Transverse colon (tissue), 4 donors: ENCODE measurements around the gene CKS1B. TPM values are rescaled to one million over a fixed set of nuclear protein-coding genes. Genes with fewer than 3 reads are reported as not detected.

ENCODE experiments used
- DNase-seq: peaks from one replicate; pipeline ENCODE4 v3.0.0-alpha.2; 2019
- H3K27ac ChIP-seq, 4 donors: fragments of 200-600 bp; sonication (generic); 2 replicates each; pipeline ENCODE4 v1.5.1; 2016 to 2018; ENCODE audit warnings: inconsistent platforms in 4 of 4
- H3K27me3 ChIP-seq: fragments of 200-600 bp; sonication (generic); 2 replicates; pipeline ENCODE4 v1.5.1; 2017; ENCODE audit warnings: inconsistent platforms
- H3K36me3 ChIP-seq, 4 donors: fragments of 200-600 bp; sonication (generic); 2 replicates each; pipeline ENCODE4 v1.5.1; 2017 to 2019; ENCODE audit warnings: inconsistent platforms in 4 of 4
- H3K4me1 ChIP-seq, 4 donors: fragments of 200-600 bp; sonication (generic); 2 replicates each; pipeline ENCODE4 v1.5.1; 2017 to 2020; ENCODE audit warnings: inconsistent platforms in 4 of 4
- H3K4me3 ChIP-seq, 4 donors: fragments of 200-600 bp; sonication (generic); 1 replicate in 1 of 4; 2 replicates in 3 of 4; pipeline versions ENCODE4 v1.5.1 to v1.6.1; 2017 to 2019; ENCODE audit warnings: inconsistent platforms in 4 of 4
- H3K9me3 ChIP-seq, 2 donors: fragments of 200-600 bp; sonication (generic); 2 replicates each; pipeline ENCODE4 v1.5.1; 2017 to 2019; ENCODE audit warnings: inconsistent platforms in 2 of 2
- EP300 ChIP-seq: sonication (generic); formaldehyde crosslinking; IDR thresholded peaks from one replicate; pipeline ENCODE4 v1.6.1; 2017; ENCODE audit warnings: antibody characterized with exemption, low read depth
- POLR2A ChIP-seq: fragments of 450-650 bp; IDR thresholded peaks from one replicate; pipeline ENCODE4 v1.6.1; 2016; ENCODE audit warnings: antibody characterized with exemption, mild to moderate bottlenecking, moderate library complexity
- POLR2AphosphoS5 ChIP-seq, 3 donors: sonication (generic); formaldehyde crosslinking; IDR thresholded peaks; one replicate each; pipeline ENCODE4 v1.6.1; 2016; ENCODE audit warnings: antibody characterized with exemption in 3 of 3
- WGBS, 2 donors: methylation state at CpG; one replicate each; pipeline ENCODE4 v1.1.5; 2018; ENCODE audit warnings: low coverage in 1 of 2; 5-methylcytosine and 5-hydroxymethylcytosine counted together
- in situ Hi-C, 4 donors: fragments of 200-750 bp; cut with MboI; loops; one replicate each; pipeline versions ENCODE4 v1.15.0 to v1.15.1; 2017; ENCODE audit warnings: low sequenced_read_pairs in 3 of 4, low pct_ligation_motif_present in 1 of 4, low pct_unique_long_range_greater_than_20kb in 1 of 4
- intact Hi-C: fragments of 100-400 bp; cut with DNase I; formaldehyde crosslinking; loops from one replicate; pipeline ENCODE4 v1.15.1; 2023; ENCODE audit warnings: low total_unique reads
- total RNA-seq, 4 donors: library from RNA; depleted of rRNA; stranded (reverse); fragments of >200 nt; gene quantifications; one replicate each; pipeline ENCODE4 v1.1.0, GENCODE V29; 2016
- TF ChIP-seq, protein P1 (sequence below), 5 experiments: fragments of 200-600 bp in 3 of 5; fragments of 450-650 bp in 2 of 5; sonication (generic) in 3 of 5; IDR thresholded peaks; 1 replicate in 2 of 5; 2 replicates in 3 of 5; pipeline ENCODE4 v1.5.1; 2016 to 2017; ENCODE audit warnings: antibody characterized with exemption in 5 of 5, inconsistent platforms in 3 of 5, mild to moderate bottlenecking in 2 of 5, moderate library complexity in 1 of 5

The CKS1B gene
- total RNA-seq, 4 donors from 2014 or later: 28.9 to 41.4 (median 35.2) TPM; not detected in 1

DNA sequence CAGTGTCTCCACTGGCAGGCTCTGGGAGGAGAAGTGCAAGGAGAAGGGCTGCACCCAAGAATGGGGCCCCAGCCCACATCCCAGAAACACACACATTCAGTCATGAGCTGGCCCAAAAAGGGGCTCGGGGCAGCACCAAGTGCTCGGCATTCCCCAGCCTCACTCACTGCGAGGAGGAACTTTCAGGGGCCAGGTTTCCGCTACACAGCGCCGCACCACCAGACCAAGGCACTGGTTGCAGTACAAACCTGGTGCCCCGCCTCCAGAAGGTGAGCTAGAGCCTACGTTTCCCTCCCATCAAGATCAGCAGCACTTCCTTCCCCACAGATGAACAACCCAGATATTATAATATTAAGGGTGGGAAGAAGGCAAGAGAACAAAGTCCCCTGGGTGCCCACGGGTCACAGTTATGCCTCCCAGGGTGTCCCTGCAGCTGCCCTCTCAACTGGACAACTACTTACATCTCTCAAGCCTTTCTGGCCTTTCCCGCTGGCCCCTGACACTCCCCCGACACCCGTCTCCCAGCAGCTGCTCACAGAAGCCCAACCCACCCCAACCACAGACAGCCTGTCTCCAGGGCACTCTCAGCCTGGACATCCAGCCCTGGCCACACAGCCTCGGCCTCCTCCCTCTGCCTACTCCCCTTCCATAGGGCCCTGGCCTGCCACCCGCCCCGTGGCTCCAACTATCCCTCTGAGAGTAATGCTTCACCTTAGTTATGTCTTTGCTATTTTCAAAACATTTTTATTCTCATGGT is 22.4 kb upstream of the CKS1B start:
- intact Hi-C loops (no loop called here), in situ Hi-C loops (loop anchor here in 3 of 4 donors (25.0 kb wide), 1 partner anchor 110 kb away; the partner anchor contains the start of genes ADAM15 (in 3 of the 3) and EFNA4 (in 3 of the 3))
- Histone ChIP-seq H3K9me3 (no peaks in the 10 kb centered on the region), H3K4me1 (peaks cover 20 to 48% (median 36%) of the 10 kb centered on the region in 4 donors), H3K27me3 (no peaks in the 10 kb centered on the region), H3K36me3 (peaks cover 0 to 10% (median 5%) of the 10 kb centered on the region in 4 donors), H3K27ac (peak overlapping the region in 3 of 4 donors; percentile 13 to 55 (median 19)), H3K4me3 (no peak overlapping the region)
- 62 to 92% methylated on average over 6 to 15 of the region's 15 CpGs for WGBS, 2 donors
- DNase-seq: peak; percentile 48
- no peak for TF ChIP-seq EP300

DNA sequence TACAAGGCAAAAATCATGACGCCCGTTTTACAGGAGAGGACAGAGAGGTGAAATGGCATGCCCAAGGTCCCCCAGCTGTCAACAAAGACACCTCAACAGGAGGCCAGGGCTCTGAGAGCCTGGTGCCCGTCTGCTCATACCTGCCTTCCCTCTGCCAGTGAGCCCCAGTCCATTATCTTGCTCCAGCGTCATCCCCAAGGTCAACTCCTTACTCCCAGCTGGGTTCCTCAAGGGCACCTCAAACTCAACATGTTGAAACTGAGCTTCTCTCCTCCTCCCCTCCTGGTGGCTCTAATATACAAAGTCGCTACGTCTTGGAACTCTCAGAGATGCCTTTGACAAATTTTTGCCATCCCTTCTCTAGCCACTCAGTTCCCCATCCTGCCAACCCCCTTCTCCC is 21.8 kb upstream of the CKS1B start:
- WGBS, 2 donors: 73 to 87% methylated on average over 4 to 6 of the region's 6 CpGs
- Histone ChIP-seq H3K4me3 (no peak overlapping the region), H3K9me3 (no peaks in the 10 kb centered on the region), H3K27ac (peak overlapping the region in 3 of 4 donors; percentile 13 to 94 (median 19)), H3K27me3 (no peaks in the 10 kb centered on the region), H3K36me3 (peaks cover 0 to 6% (median 3%) of the 10 kb centered on the region in 4 donors), H3K4me1 (peaks cover 24 to 54% (median 39%) of the 10 kb centered on the region in 4 donors)
- DNase-seq: no peak
- in situ Hi-C loops (loop anchor here in 3 of 4 donors (25.0 kb wide), 1 partner anchor 110 kb away; the partner anchor contains the start of genes ADAM15 (in 3 of the 3) and EFNA4 (in 3 of the 3)), intact Hi-C loops (no loop called here)
- TF ChIP-seq POLR2AphosphoS5 (IDR thresholded peaks at IDR 0.05): no peak
- TF ChIP-seq EP300: no peak
- TF ChIP-seq, protein P1, sequence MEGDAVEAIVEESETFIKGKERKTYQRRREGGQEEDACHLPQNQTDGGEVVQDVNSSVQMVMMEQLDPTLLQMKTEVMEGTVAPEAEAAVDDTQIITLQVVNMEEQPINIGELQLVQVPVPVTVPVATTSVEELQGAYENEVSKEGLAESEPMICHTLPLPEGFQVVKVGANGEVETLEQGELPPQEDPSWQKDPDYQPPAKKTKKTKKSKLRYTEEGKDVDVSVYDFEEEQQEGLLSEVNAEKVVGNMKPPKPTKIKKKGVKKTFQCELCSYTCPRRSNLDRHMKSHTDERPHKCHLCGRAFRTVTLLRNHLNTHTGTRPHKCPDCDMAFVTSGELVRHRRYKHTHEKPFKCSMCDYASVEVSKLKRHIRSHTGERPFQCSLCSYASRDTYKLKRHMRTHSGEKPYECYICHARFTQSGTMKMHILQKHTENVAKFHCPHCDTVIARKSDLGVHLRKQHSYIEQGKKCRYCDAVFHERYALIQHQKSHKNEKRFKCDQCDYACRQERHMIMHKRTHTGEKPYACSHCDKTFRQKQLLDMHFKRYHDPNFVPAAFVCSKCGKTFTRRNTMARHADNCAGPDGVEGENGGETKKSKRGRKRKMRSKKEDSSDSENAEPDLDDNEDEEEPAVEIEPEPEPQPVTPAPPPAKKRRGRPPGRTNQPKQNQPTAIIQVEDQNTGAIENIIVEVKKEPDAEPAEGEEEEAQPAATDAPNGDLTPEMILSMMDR (IDR thresholded peaks at IDR 0.05): no peak
- TF ChIP-seq POLR2A: no peak

DNA sequence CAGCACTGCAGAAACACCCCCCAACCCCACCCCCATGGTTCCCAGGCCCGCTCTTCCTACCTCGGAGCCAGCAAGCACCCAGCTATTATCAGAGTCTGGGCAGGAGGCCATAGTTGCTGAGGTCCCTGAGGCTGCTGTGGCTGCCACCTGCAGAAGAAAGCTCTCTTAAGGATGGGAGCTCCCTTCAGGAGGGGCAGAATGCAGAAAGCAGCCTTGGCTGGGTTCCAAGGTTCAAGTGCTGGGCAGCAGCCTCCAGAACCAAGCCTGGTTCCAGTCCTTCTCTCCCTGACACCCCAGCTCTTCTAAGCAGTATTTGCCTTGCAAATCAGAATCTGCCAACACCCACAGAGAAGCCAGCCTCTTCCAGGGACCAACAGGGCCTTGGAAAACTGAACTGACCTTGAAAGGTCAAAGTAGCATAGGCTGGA is 20.9 kb upstream of the CKS1B start:
- Histone ChIP-seq H3K27ac (peak overlapping the region in 2 of 4 donors; percentile 92 to 94), H3K27me3 (no peaks in the 10 kb centered on the region), H3K4me1 (peaks cover 24 to 54% (median 39%) of the 10 kb centered on the region in 4 donors), H3K4me3 (peak overlapping the region in 1 of 4 donors; percentile 22), H3K9me3 (no peaks in the 10 kb centered on the region), H3K36me3 (peaks cover 0 to 6% (median 0%) of the 10 kb centered on the region in 4 donors)
- in situ Hi-C loops: loop anchor here in 3 of 4 donors (25.0 kb wide), 1 partner anchor 109 kb away; the partner anchor contains the start of genes ADAM15 (in 3 of the 3) and EFNA4 (in 3 of the 3)
- no peak for DNase-seq
- intact Hi-C loops: no loop called here
- WGBS, 2 donors: 82% methylated on average over 2 of the region's 2 CpGs; no CpG with 5 or more reads in 1 of the 2 donors
- no peak for TF ChIP-seq EP300
- no peak for TF ChIP-seq POLR2A

DNA sequence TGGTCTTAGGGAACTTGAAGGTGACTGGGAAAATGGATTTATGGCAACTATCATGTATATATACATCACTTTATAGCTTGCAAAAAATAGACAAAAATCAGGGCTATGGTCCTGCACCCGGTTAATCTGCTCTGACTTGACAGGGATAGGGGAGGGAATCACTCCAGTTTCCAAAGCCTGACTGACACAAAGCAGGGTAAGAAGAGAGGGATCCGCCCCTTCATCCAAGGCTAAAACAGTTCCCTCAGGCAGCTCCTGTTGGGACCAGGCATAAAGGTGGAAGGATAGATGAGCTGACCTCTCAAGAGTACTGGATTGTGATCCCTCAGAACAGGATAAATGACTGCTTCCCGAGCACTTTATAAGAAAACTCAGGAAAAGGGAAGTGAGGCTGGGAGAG is 19.9 kb upstream of the CKS1B start:
- DNase-seq: no peak
- peaks cover 24 to 55% (median 41%) of the 10 kb centered on the region in 4 donors for H3K4me1 ChIP-seq
- H3K9me3 ChIP-seq: no peaks in the 10 kb centered on the region
- WGBS, 2 donors: 73 to 78% methylated on average over 2 to 3 of the region's 3 CpGs
- peaks cover 0 to 11% (median 0%) of the 10 kb centered on the region in 4 donors for H3K36me3 ChIP-seq
- in situ Hi-C loops (loop anchor here in 3 of 4 donors (25.0 kb wide), 1 partner anchor 108 kb away; the partner anchor contains the start of genes ADAM15 (in 3 of the 3) and EFNA4 (in 3 of the 3)), intact Hi-C loops (no loop called here)
- peak overlapping the region; percentile 84 to 94 (median 92) for H3K27ac ChIP-seq
- H3K4me3 ChIP-seq: peak overlapping the region in 2 of 4 donors; percentile 65 to 71
- H3K27me3 ChIP-seq: no peaks in the 10 kb centered on the region
- no peak for TF ChIP-seq POLR2AphosphoS5 (IDR thresholded peaks at IDR 0.05)
- TF ChIP-seq EP300: no peak
- TF ChIP-seq, protein P1 (IDR thresholded peaks at IDR 0.05): no peak
- no peak for TF ChIP-seq POLR2A
